ENCODE measurements around the gene AMER2. TPM values are rescaled to one million over a fixed set of nuclear protein-coding genes. Genes with fewer than 3 reads are reported as not detected.
A peak's percentile ranks its signal among the peaks of the same experiment; 100 is the strongest.

The AMER2 gene, protein sequence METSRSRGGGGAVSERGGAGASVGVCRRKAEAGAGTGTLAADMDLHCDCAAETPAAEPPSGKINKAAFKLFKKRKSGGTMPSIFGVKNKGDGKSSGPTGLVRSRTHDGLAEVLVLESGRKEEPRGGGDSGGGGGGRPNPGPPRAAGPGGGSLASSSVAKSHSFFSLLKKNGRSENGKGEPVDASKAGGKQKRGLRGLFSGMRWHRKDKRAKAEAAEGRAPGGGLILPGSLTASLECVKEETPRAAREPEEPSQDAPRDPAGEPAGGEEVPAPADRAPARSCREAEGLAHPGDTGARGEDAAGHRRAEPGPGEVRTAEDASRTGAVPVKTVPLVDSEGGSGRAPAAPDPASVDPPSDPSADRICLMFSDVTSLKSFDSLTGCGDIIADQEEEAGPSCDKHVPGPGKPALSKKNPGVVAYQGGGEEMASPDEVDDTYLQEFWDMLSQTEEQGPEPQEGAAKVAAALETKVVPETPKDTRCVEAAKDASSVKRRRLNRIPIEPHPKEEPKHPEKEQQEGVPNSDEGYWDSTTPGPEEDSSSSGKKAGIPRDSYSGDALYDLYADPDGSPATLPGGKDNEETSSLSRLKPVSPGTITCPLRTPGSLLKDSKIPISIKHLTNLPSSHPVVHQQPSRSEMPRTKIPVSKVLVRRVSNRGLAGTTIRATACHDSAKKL
- total RNA-seq = not detected
- polyA plus RNA-seq = not detected

DNA sequence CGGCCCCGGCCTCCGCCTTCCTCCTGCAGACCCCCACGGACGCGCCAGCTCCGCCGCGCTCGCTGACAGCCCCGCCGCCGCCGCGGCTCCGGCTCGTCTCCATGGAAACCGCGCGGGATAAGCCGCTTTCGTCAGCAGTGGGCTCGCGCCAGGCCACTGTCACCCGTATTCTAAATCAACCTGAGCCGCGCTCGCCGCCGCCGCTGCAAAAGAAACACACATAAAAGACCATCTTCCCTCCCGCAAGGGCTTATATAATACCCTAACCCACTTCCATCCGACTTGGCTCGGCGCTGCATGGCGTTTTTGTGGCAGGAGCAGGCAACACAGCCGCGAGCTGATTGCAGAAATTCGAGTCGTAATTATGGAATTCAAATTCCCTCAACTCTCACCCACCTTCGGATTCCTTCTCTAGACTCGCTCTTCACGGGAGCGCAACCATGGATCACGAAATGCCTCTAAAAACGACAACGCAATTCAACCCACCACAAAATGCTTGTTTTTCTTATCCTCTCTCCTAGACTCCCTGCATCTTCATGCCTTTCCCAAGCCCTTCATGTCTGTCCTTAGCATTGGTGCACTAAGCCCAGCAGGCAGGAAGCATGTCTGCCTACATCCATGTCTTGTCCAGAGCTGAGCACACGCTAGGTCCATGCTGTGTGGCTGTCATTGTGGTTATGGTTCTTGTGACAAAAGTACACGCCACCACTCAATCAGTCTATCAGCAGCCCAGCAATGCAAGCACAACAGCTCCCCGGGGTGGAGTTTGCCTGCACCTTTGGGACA lies at the start of gene AMER2:
Gene AMER2 (minus strand): TSS at position 772 of the 786 bp plus-strand sequence. CDS start 669 bp downstream, at position 103.
- H3K4me1 Mint-ChIP-seq = peaks cover 9 to 13% (median 9%) of the 10 kb centered on the region in 3 donors
- H3K4me3 ChIP-seq (ENCODE audit: low read length) = no peak within 1 kb of the TSS
- peak within 1 kb of the TSS in 2 of 8 donors; percentile 42 to 61 for H3K27ac Mint-ChIP-seq
- no peak for DNase-seq
- H3K36me3 ChIP-seq (ENCODE audit: insufficient read depth, low read length) = no peaks in the 10 kb centered on the region
- peaks cover 0 to 3% (median 0%) of the 10 kb centered on the region in 5 donors for H3K9me3 Mint-ChIP-seq
- no peak within 1 kb of the TSS for H3K27ac ChIP-seq (ENCODE audit: low read depth, low read length)
- H3K27me3 Mint-ChIP-seq = peaks cover 48 to 77% of the 10 kb centered on the region in 2 donors
- ChIA-PET CTCF (no interaction called here), POLR2A (no interaction called here)
- H3K4me1 ChIP-seq (ENCODE audit: insufficient read depth, low read length) = no peaks in the 10 kb centered on the region
- no peaks in the 10 kb centered on the region for H3K36me3 Mint-ChIP-seq
- peaks cover 10% of the 10 kb centered on the region for H3K27me3 ChIP-seq (ENCODE audit: insufficient read depth, low read length, poor library complexity, severe bottlenecking)
- H3K4me3 Mint-ChIP-seq = peak within 1 kb of the TSS in 6 of 7 donors; percentile 33 to 67 (median 48)
- H3K9me3 ChIP-seq (ENCODE audit: low read length) = no peaks in the 10 kb centered on the region

DNA sequence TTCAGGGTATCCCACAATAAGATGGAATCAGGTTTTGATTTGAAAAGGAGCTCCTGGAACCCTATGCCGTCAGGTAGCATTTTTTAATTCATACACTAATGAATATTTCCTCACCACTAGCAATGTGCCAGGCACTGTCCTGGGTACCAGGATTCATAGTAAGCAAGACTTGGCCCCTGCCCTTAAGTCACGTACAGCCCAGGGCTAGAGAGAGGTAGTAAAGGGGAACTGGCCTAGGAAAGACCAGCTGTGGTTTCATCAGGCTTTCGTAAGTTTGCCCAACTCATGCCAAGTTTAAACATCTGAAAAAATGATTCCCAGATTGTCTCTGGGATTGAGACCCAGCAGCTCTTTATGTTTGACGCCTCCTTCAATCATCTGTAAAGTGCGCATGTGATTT lies 45.9 kb upstream of the AMER2 start:
- no peaks in the 10 kb centered on the region for H3K27me3 ChIP-seq (ENCODE audit: insufficient read depth, low read length, poor library complexity, severe bottlenecking)
- Mint-ChIP-seq H3K27me3 (peaks cover 6 to 21% of the 10 kb centered on the region in 2 donors), H3K9me3 (no peaks in the 10 kb centered on the region), H3K36me3 (peaks cover 0 to 5% (median 3%) of the 10 kb centered on the region in 3 donors), H3K4me1 (peaks cover 0 to 4% (median 0%) of the 10 kb centered on the region in 3 donors), H3K27ac (no peak overlapping the region), H3K4me3 (no peak overlapping the region)
- no peaks in the 10 kb centered on the region for H3K36me3 ChIP-seq (ENCODE audit: insufficient read depth, low read length)
- no peaks in the 10 kb centered on the region for H3K4me1 ChIP-seq (ENCODE audit: insufficient read depth, low read length)
- H3K9me3 ChIP-seq (ENCODE audit: low read length) = no peaks in the 10 kb centered on the region
- CTCF ChIA-PET = no interaction called here
- no peak overlapping the region for H3K4me3 ChIP-seq (ENCODE audit: low read length)
- POLR2A ChIA-PET = no interaction called here
- no peak overlapping the region for H3K27ac ChIP-seq (ENCODE audit: low read depth, low read length)
- DNase-seq = no peak

DNA sequence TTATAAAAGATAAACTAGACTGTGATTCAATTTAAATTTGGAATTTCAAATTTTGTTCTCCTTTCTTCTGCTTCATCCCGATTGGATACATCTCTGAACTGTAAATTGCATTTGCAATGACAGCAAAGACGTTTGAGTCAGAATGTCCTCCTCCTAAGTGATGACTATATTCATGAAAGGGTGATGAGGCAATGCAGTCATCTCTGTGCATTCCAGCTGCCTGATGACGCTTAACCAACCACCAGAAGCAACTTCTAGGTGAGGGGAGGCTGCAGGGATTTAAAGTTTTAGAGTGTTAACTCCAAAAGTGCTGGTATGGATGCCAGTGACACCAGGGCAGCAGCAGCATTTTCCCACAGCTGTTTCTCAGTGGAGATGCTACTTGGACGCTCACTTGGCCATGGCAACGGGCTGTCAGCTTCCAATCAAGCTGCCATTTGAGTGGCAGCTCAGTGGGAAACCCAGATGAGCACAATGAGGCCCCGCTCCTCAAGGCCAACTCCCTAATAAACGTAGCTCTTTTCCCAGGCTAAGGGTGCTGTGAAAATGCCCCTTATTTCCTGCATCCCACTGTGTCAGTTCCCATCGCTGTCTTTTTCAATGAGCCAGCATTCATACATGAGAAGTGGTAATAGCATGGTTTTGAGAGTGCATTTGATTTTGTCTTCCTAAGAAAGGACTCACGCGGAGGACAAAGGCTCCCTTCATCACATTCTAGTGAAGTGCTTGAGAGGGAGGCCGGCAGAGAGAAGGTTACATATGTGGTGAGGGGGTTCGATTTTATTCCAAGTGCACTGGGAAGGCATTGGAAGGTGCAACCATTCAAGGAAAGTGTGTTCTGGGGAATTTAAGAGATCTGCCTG lies 45.2 kb upstream of the AMER2 start:
- H3K4me1 ChIP-seq (ENCODE audit: insufficient read depth, low read length) = no peaks in the 10 kb centered on the region
- DNase-seq = no peak
- no peak overlapping the region for H3K27ac Mint-ChIP-seq
- POLR2A ChIA-PET = no interaction called here
- H3K9me3 ChIP-seq (ENCODE audit: low read length) = no peaks in the 10 kb centered on the region
- no peak overlapping the region for H3K4me3 ChIP-seq (ENCODE audit: low read length)
- no peak overlapping the region for H3K4me3 Mint-ChIP-seq
- H3K27ac ChIP-seq (ENCODE audit: low read depth, low read length) = no peak overlapping the region
- H3K9me3 Mint-ChIP-seq = no peaks in the 10 kb centered on the region
- peaks cover 0 to 4% (median 0%) of the 10 kb centered on the region in 3 donors for H3K4me1 Mint-ChIP-seq
- no peaks in the 10 kb centered on the region for H3K27me3 ChIP-seq (ENCODE audit: insufficient read depth, low read length, poor library complexity, severe bottlenecking)
- CTCF ChIA-PET = no interaction called here
- H3K36me3 ChIP-seq (ENCODE audit: insufficient read depth, low read length) = no peaks in the 10 kb centered on the region
- peaks cover 1 to 16% of the 10 kb centered on the region in 2 donors for H3K27me3 Mint-ChIP-seq
- H3K36me3 Mint-ChIP-seq = no peaks in the 10 kb centered on the region

DNA sequence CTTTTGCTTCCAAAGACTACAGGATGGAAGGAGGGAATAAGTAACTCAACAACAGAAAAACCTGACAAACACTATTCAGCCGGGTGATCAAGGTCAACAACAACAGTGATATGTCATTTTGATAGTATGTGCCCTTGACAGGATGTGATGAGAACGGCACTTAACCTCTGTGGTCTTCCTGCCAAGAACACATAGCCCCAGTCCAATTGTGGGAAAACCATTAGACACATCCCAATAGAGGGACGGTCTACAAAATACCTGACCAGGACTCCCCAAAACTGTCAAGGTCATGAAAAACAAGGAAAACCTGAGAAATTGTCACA lies 43.1 kb upstream of the AMER2 start:
- H3K36me3 ChIP-seq (ENCODE audit: insufficient read depth, low read length) = no peaks in the 10 kb centered on the region
- Mint-ChIP-seq H3K4me3 (no peak overlapping the region), H3K27ac (no peak overlapping the region), H3K36me3 (no peaks in the 10 kb centered on the region), H3K9me3 (no peaks in the 10 kb centered on the region), H3K4me1 (peaks cover 0 to 4% (median 0%) of the 10 kb centered on the region in 3 donors), H3K27me3 (peaks cover 0 to 6% of the 10 kb centered on the region in 2 donors)
- no peaks in the 10 kb centered on the region for H3K27me3 ChIP-seq (ENCODE audit: insufficient read depth, low read length, poor library complexity, severe bottlenecking)
- DNase-seq = no peak
- H3K4me3 ChIP-seq (ENCODE audit: low read length) = no peak overlapping the region
- ChIA-PET POLR2A (interaction anchor here (0.7 kb wide), 1 partner anchor 1716 kb away, joined by 5 read pairs; no protein-coding TSS in a partner anchor), CTCF (no interaction called here)
- no peak overlapping the region for H3K27ac ChIP-seq (ENCODE audit: low read depth, low read length)
- no peaks in the 10 kb centered on the region for H3K9me3 ChIP-seq (ENCODE audit: low read length)
- H3K4me1 ChIP-seq (ENCODE audit: insufficient read depth, low read length) = no peaks in the 10 kb centered on the region

DNA sequence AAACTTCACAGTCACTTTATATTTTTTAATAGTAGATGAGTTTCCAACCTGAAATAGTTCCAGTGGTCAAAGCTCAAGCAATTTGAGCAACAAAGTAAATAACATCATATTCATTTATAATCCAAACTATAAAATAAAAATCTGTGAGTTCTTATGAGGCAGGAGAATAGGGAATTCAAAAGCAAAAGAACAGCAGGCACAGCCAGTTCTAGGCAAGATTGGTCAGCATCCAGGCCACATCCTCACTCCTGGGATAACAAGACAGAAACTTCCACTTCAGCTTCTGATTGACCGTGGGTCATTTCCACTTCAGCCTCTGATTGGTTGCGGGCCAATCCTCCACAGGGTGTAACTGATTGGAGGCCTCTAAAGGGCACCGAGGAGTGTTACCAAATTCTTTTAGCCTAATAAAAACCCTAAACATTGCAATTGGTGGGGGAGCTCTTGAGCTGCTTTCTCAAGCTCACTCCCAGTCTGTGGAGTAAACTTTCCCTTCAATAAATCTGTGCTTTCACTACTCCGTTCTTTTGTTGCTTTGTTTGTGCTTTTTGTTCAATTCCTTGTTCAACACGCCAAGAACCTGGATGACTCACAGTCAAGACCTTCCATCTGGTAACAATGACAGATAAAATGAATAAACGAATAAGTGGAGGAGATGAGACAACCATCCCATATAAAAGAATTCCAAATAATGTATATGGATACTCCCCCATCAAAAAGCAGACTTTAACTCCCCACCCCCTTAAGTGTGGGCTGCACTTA lies 42.6 kb upstream of the AMER2 start:
- Histone ChIP-seq H3K27ac (ENCODE audit: low read depth, low read length) (no peak overlapping the region), H3K27me3 (ENCODE audit: insufficient read depth, low read length, poor library complexity, severe bottlenecking) (no peaks in the 10 kb centered on the region), H3K4me3 (ENCODE audit: low read length) (no peak overlapping the region), H3K36me3 (ENCODE audit: insufficient read depth, low read length) (no peaks in the 10 kb centered on the region), H3K4me1 (ENCODE audit: insufficient read depth, low read length) (no peaks in the 10 kb centered on the region), H3K9me3 (ENCODE audit: low read length) (no peaks in the 10 kb centered on the region)
- H3K36me3 Mint-ChIP-seq = no peaks in the 10 kb centered on the region
- peaks cover 0 to 1% (median 0%) of the 10 kb centered on the region in 3 donors for H3K4me1 Mint-ChIP-seq
- DNase-seq = no peak
- H3K4me3 Mint-ChIP-seq = no peak overlapping the region
- CTCF ChIA-PET = no interaction called here
- H3K27me3 Mint-ChIP-seq = peaks cover 0 to 6% of the 10 kb centered on the region in 2 donors
- H3K9me3 Mint-ChIP-seq = no peaks in the 10 kb centered on the region
- H3K27ac Mint-ChIP-seq = no peak overlapping the region
- POLR2A ChIA-PET = no interaction called here

DNA sequence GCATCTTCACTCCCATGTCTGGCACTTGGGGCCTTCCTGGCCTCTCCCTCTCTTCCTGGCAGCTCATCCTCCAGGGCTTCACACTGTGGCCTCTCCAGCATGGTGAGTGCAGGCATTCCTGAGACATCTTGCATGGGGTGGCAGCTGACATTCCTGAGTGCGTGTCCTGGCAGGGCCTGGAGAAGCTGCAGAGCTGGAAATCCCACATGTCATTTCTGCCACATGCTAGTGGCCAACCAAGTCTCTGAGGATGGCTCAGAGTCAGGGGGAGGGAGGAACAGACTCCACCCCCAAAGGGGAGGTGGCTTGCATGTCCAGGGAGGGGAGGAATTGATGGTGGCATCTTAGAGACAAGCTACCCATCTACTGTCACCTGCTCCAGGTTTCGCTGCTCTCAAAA lies 41.6 kb upstream of the AMER2 start:
- Mint-ChIP-seq H3K27ac (no peak overlapping the region), H3K4me3 (no peak overlapping the region), H3K27me3 (peaks cover 0 to 6% of the 10 kb centered on the region in 2 donors), H3K4me1 (no peaks in the 10 kb centered on the region), H3K36me3 (no peaks in the 10 kb centered on the region), H3K9me3 (no peaks in the 10 kb centered on the region)
- H3K27ac ChIP-seq (ENCODE audit: low read depth, low read length) = no peak overlapping the region
- H3K4me3 ChIP-seq (ENCODE audit: low read length) = no peak overlapping the region
- ChIA-PET CTCF (no interaction called here), POLR2A (no interaction called here)
- H3K9me3 ChIP-seq (ENCODE audit: low read length) = no peaks in the 10 kb centered on the region
- no peaks in the 10 kb centered on the region for H3K4me1 ChIP-seq (ENCODE audit: insufficient read depth, low read length)
- DNase-seq = no peak
- no peaks in the 10 kb centered on the region for H3K36me3 ChIP-seq (ENCODE audit: insufficient read depth, low read length)
- H3K27me3 ChIP-seq (ENCODE audit: insufficient read depth, low read length, poor library complexity, severe bottlenecking) = no peaks in the 10 kb centered on the region

DNA sequence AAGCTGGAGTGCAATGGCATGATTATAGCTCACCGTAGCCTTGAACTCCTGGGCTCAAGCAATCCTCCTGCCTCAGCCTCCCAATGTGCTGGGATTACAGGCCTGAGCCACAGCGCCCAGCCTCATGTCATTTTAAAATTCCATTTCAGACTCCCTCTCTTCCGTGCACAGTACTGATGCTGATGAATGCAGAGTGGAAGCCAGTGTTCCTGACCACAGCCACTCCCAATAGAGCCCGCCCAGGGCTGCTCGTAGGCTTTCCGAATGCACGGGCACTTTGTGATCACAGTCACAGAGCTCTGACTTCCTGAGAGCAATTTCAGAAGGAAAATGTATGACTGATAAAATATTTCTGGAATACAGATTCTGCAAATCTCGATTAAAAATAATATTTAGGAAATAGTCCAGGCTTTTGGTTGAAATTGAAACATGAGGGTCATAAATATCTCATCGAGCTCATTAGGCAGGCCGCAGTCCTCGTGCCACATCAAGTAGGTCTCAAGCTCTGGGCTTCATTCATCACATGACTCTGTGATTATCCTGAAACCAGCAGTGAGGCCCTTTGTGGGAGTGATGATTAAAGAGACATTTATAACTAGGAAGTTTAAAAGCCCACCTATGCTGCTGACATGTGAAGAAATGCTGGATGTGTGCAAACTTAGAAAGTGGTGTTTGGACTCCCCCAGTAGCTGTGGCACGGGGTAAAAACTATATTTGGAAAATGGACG lies 38.9 kb upstream of the AMER2 start:
- Mint-ChIP-seq H3K27me3 (peaks cover 0 to 9% of the 10 kb centered on the region in 2 donors), H3K4me1 (no peaks in the 10 kb centered on the region), H3K4me3 (no peak overlapping the region), H3K36me3 (no peaks in the 10 kb centered on the region), H3K27ac (peak overlapping the region in 1 of 8 donors; percentile 56), H3K9me3 (no peaks in the 10 kb centered on the region)
- Histone ChIP-seq H3K27me3 (ENCODE audit: insufficient read depth, low read length, poor library complexity, severe bottlenecking) (no peaks in the 10 kb centered on the region), H3K4me3 (ENCODE audit: low read length) (no peak overlapping the region), H3K27ac (ENCODE audit: low read depth, low read length) (no peak overlapping the region), H3K4me1 (ENCODE audit: insufficient read depth, low read length) (no peaks in the 10 kb centered on the region), H3K9me3 (ENCODE audit: low read length) (no peaks in the 10 kb centered on the region), H3K36me3 (ENCODE audit: insufficient read depth, low read length) (no peaks in the 10 kb centered on the region)
- POLR2A ChIA-PET = no interaction called here
- no peak for DNase-seq
- CTCF ChIA-PET = no interaction called here
